Esophagus squamous epithelium (tissue), 4 donors: Measurements from ENCODE around the gene MPP7.

ENCODE experiments used
- CTCF ChIP-seq, 6 experiments: fragments of 450-650 bp in 4 of 6; fragments of 200-600 bp in 2 of 6; sonication (generic) in 2 of 6; IDR thresholded peaks; one replicate each; pipeline ENCODE4 v1.5.1; 2016 to 2019; ENCODE audit warnings: antibody characterized with exemption in 6 of 6, mild to moderate bottlenecking in 4 of 6, moderate library complexity in 4 of 6
- POLR2A ChIP-seq, 4 donors: fragments of 450-650 bp; IDR thresholded peaks; one replicate each; pipeline ENCODE4 v1.6.1; 2017; ENCODE audit warnings: antibody characterized with exemption in 4 of 4, mild to moderate bottlenecking in 4 of 4, moderate library complexity in 3 of 4

- no peak for TF ChIP-seq CTCF (IDR thresholded peaks at IDR 0.05)
- TF ChIP-seq POLR2A (IDR thresholded peaks at IDR 0.05), result no peak
Measured at GRCh38 chr10:28307267-28307666, 4.4 kb upstream of the MPP7 start.
